NCI-H510A (cell line): ENCODE data around the gene GSG1L.

Experiments used
- DNase-seq: peaks from one replicate; lab custom pipeline; 2025; lab: John Stamatoyannopoulos, UW

Gene GSG1L

GRCh38 chr16:27789150-27789549, 274.4 kb downstream of the GSG1L start:
- no peak for DNase-seq

DNA sequence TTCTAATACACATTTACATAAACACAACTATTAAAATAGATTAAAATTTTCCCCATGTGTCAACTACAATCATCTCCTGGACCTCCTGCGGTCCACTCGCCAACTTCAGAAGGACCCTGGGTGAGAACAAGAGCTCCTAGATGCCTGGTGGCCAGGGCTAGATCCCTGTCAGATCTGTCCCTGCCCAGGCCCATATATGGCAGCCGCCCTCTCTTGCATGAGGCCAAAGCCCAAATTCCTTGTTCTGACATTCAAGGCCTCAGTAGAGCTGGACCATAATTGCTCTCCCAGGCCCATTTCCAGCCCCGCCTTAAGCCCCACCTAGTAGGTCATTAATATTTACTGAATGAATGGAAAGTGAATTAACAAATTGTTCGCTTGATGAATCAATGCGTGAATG, 275.8 kb downstream of the GSG1L start:
- DNase-seq, result no peak

- no peak for DNase-seq
These were observed 276.4 kb downstream of the GSG1L start for GRCh38 chr16:27786923-27787625.

DNA sequence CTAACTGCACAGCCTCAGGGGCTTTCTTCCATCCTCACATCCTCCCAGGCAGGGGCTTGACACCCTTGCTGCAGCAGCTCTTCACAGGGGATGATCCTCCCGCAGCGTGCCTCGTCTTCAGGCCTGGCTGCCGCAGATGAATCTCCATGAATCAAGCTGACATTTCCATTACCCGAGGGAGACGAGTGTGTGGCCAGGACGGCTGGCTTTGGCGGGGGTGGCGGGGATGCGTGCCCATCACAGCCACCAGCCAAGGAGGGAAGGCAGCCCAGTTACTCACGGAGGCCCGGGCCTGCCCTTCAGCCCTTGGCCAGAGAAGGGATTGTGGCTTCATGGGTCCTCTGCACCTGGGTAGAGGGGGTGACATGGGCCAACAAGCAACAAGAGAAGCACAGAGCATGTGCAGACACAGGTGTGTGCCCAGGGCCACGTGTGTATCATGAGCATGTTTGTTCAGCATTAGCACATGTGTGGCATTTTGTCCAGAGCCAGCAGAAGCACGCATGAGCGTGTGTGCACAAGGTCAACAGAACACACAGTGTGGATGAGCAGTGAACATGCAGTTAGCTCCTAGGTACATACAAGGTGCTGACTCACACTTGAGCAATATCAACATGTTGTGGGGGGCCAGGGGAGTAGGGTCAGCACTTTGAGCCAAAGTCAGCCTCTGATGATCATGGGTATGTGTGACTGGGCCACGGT, 277.1 kb downstream of the GSG1L start:
- DNase-seq, result no peak

- no peak for DNase-seq
These were observed 278.2 kb downstream of the GSG1L start for GRCh38 chr16:27785307-27785678.

DNA sequence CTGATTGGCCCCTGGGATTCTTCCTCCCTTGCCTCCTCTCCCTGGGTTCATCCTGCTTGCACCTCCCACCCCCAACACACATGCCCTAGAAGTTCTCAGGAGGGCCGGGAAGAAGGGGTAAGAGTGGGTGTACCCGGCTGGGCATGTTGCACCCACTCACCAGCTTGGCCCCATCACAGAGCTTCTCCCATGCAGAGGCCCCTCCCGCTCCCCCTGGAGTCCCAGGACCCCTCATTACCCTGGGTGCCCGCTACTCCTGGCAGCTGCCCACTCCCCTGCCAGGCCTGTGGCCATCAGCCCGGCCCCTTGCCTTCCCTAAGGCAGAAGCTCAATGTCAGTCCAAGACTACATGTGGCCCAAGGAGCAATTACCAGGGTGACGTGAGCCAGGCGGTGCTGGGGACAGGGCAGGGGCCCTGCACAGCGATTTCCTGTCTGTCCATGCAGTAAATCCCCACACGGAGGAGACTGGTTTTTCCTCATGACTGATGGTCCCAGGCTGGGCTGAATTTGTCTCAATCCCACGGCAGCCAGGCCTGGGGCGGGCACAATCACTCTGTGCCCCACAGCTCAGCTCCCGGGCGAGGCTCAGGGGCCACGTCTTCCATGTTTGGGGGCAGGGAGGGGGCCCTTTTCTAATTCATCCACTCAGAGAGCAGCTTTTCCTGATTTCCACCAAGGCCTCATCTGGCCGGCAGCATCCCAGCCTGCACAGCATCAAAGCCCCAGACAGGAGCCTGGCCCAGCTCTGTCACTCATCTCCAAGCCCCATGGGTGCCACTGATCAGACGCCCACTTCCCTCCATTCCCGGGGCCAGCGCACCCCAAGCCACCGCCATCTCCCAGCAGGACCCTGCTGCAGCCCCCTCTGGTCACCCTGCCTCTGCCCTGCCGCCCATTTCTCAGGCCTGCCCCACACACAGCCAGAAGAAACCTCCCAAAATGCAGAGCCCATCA, 278.9 kb downstream of the GSG1L start:
- no peak for DNase-seq

DNA sequence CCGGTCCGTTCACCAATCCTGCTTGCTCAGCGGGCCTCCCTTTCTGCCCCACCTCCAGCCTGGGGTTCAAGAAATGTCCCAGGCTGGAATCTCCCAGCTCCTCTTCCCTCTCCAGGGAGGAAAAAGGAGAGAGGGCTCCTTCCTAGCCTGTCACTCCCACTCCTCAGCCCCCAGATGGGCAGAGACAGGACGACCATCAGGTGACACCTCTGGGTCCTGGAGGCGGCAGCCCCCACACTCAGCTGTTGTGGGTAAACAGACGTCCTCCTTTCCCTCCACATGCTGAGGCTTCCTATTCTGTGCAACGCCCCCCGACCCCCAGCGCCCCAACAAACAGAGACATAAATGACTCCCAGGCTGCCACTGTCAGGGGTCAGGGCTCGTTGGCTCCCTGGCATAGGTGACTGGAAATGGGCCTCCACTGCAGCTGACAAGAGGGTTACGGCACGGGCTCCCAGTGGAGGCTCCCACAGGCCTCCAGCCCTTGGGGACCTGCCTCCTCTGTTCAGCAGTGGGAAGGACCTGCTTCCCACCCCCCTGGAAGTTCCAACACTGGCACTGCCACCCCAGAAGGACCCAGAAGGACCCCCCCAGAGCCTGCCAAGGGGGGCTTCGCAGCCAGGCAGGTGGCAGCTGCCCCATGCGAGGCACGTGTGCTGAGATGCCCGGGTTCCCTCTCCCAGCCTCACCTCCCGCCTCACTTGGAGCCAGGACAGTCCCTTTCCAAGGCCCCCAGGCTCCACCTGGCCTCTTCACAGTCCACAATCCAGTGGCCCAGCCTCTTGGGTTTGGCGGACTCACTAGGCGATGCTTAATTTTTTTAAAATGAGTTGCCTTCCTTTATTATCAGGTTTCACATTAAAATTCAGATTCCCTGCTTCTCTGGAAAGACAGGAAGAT, 281.3 kb downstream of the GSG1L start:
- DNase-seq, result no peak

- no peak for DNase-seq
These were observed 282.4 kb downstream of the GSG1L start for GRCh38 chr16:27781195-27781524.

DNA sequence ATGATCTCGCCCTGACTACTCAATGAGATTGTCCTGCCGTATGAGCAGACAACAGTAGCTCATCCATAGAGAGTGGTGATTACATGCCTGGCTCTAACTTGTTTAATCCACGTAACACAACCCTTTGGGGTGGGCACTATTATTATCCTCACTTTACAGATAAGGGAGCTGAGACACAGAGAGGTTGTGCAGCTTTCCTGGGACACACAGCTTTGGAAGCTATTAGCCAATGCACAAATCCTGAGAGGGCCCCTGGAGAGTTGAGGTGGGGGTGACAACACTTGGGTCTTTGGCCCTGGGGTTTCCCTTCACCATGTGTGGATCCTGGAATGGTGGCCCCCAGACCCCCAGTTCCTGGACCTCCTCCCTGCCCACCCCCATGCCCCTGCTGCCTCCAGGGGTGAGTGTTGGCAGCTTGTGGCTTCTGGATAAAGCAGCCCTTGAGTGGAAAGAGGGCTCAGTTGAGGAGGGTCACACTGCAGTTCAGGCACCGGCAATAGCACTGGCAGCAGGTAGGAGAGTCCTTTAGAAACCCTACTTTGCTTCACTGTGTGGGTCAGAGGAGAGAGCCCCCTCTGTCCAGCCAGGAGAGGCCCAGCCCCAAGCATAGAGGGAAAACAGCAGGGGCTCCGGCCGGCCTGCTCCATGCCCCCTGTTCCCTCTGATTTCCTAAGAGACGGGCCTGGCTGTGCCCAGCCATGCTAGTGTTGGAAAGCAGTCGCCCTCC, 282.9 kb downstream of the GSG1L start:
- DNase-seq, result no peak

DNA sequence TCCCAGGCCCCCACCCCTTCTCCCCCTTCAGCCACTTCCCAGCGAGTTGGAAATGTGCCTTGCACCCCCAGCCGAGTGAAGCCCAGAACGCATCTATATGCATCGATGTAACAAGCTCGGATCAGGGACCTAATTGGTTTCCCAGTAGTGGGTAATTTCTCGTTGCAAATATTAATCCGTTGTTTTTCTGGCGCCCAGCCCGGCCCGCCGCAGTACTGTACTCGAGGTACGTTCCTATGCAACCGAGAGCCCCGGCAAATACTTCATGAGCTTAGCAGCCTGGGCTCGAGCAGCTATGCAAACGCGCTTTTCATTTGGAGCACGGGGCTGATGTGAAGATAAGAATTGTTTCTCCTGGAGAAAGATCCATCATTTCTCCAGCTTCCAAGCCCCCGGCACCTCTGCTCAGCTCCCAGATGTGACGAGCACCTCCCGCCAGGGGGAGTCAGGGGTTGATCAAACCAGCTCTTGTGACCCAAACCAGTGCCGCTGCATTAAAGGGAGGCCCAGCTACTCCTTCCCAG, 283.8 kb downstream of the GSG1L start:
- no peak for DNase-seq

GRCh38 chr16:27778926-27779570, 284.5 kb downstream of the GSG1L start:
- no peak for DNase-seq

GRCh38 chr16:27778171-27778925, 285.2 kb downstream of the GSG1L start:
- no peak for DNase-seq

- no peak for DNase-seq
These were observed 286.0 kb downstream of the GSG1L start for GRCh38 chr16:27777527-27777926.

DNA sequence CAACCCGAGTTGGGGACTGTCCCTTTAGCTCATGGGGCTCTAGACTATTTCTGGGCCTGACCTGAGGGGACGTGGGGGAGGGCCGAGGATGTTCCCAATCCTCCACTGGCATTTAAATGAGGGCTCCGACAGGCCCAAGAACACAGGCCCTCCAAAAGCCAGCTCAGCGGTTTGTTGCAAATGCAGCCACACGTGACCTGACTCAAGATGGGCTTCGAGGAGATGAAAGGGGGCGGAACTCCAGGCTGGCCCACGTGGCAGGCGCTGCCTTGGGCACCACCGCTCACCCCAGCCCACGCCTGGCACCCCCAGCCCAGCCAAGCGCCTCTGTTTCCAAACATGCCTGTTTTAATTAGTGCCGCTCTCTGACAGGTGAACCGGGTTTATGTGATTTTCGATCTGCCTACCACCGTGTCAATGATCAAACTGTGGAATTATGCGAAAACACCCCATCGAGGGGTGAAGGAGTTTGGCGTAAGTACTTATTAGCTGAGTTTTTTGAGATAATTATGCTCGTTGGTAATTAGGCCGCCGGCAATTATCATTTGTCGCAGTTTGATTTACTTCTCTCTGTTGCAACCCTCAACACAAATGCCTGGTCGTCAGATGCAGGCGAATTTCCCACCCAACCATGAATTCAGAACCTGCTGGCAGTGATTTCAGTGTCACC, 286.8 kb downstream of the GSG1L start:
- DNase-seq, result no peak

DNA sequence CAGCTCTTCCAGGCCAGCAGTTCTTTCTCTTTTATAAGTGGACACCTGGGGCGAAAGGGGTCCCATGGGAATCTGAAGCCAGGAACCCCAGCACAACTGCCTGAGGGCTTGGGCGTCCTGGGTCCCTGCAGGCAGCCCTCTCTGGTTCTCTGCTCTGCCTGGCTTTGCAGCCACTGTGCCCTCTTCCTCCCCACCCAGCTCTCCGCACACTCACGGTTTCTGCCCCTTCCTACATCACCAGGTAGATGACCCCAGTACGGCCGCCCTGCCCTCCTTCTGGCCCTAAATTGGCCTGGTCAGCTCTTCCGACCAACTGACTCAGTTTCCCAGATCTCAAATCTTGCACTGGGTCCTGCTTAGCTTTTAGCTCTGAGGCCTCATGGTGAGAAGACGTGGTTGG, 288.3 kb downstream of the GSG1L start:
- no peak for DNase-seq

DNA sequence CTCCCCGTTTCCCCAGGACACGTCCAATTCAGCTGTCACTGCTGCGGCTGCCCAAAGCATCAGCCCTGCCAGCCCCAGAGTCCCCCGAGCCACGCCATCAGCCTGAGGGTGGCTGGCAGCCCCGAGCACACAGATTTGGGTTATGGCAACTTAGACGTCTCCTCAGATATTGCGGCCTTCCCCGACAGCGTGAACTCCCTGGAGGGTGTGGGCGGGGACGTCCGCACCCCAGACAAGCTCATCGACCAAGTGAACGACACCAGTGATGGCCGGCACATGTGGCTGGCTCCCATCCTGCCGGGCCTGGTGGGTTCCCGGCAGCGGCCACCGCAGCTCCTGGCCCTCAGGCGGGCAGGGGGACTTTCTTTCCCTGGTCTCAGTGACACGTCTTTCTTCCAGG, 288.7 kb downstream of the GSG1L start:
- no peak for DNase-seq

DNA sequence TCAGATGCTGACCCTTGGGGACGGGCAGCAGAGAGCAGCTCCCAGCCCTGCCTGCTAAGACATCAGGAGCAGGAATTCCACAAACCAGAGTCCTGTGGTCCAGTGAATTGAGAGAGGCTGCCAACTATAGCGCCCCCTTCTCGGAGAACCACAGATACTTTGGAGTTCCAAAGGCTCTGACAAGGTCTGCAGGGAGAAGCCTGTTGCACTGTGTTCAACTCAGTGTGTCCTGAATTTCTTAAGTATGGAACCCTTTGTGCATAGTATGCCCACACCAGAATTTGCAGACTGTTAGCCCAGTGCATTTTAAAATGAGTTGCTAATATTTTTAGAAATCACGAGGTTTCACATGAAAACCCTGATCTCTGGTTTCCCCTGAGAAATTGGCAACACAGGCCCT, 290.2 kb downstream of the GSG1L start:
- DNase-seq, result no peak

DNA sequence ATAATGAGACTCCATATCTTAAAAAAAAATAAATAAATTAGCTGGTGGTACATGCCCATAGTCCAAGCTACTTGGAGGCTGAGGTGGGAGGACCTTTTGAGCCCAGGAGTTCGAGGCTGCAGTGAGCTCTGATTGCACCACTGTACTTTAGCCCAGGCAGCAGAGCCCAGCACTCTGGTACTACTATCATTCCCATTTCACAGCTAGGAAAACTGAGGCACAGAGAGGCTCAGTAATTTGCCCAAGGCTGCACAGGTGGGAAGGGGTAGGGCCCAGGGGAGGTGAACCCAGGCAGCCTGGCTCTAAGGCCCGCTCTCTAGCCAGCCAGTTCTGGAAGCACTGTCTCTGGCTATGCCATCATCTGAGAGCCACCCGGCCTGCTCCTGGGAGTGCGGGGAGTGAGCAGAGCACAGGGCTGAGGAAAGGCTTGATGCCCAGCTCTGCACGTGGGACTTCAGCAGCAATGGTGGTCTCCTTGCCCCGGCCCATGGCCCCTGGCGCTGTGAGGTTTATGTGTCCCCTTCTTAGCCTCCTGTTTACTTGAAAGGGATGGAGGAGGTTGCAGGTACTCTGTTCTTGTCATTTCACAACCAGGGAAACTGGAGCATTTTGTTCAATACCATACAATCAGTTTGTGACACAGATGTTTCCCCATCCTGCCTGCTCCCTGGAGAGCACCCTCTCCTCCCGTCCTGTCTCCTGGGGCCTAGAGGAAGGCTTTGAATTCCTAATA, 291.3 kb downstream of the GSG1L start:
- no peak for DNase-seq
